ENCODE data around the gene MAPT. TPM values are rescaled to one million over a fixed set of nuclear protein-coding genes. Genes with fewer than 3 reads are reported as not detected.

Gene MAPT
- total RNA-seq, 4 donors from 2014 or later, result 1.7 to 2.3 (median 1.8) TPM

GRCh38 chr17:45963283-45963682, 68.9 kb downstream of the MAPT start:
- H3K9me3 ChIP-seq, result no peaks in the 10 kb centered on the region
- TF ChIP-seq, protein P1, sequence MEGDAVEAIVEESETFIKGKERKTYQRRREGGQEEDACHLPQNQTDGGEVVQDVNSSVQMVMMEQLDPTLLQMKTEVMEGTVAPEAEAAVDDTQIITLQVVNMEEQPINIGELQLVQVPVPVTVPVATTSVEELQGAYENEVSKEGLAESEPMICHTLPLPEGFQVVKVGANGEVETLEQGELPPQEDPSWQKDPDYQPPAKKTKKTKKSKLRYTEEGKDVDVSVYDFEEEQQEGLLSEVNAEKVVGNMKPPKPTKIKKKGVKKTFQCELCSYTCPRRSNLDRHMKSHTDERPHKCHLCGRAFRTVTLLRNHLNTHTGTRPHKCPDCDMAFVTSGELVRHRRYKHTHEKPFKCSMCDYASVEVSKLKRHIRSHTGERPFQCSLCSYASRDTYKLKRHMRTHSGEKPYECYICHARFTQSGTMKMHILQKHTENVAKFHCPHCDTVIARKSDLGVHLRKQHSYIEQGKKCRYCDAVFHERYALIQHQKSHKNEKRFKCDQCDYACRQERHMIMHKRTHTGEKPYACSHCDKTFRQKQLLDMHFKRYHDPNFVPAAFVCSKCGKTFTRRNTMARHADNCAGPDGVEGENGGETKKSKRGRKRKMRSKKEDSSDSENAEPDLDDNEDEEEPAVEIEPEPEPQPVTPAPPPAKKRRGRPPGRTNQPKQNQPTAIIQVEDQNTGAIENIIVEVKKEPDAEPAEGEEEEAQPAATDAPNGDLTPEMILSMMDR (IDR thresholded peaks at IDR 0.05), result no peak
- TF ChIP-seq POLR2AphosphoS5 (IDR thresholded peaks at IDR 0.05), result no peak
- no peak for TF ChIP-seq POLR2A (IDR thresholded peaks at IDR 0.05)
- no peak for TF ChIP-seq EP300 (IDR thresholded peaks at IDR 0.05; ENCODE audit: low read depth)
- peaks cover 14% of the 10 kb centered on the region for H3K27me3 ChIP-seq
- WGBS, 2 donors (ENCODE audit: low coverage in 1 of 2), result 88% methylated on average over 5 of the region's 5 CpGs; no CpG with 5 or more reads in 1 of the 2 donors
- intact Hi-C loops (cut with DNase I; ENCODE audit: low total_unique reads), result loop anchor here (5.0 kb wide), 1 partner anchor 71 kb away; the partner anchor contains the start of gene MAPT
- DNase-seq, result no peak
- no peaks in the 10 kb centered on the region for H3K36me3 ChIP-seq
- H3K27ac ChIP-seq, result no peak overlapping the region
- in situ Hi-C loops (cut with MboI; ENCODE audit: low pct_ligation_motif_present in 1 of 4, low pct_unique_long_range_greater_than_20kb in 1 of 4, low sequenced_read_pairs in 3 of 4), result no loop called here
- no peaks in the 10 kb centered on the region for H3K4me1 ChIP-seq
- no peak overlapping the region for H3K4me3 ChIP-seq

- H3K36me3 ChIP-seq, result no peaks in the 10 kb centered on the region
- no peaks in the 10 kb centered on the region for H3K4me1 ChIP-seq
- H3K27me3 ChIP-seq, result peaks cover 14% of the 10 kb centered on the region
- no peak for DNase-seq
- in situ Hi-C loops (cut with MboI; ENCODE audit: low pct_ligation_motif_present in 1 of 4, low pct_unique_long_range_greater_than_20kb in 1 of 4, low sequenced_read_pairs in 3 of 4), result no loop called here
- no peak overlapping the region for H3K27ac ChIP-seq
- no peaks in the 10 kb centered on the region for H3K9me3 ChIP-seq
- 35 to 73% methylated on average over 2 to 5 of the region's 5 CpGs for WGBS, 2 donors (ENCODE audit: low coverage in 1 of 2)
- H3K4me3 ChIP-seq, result no peak overlapping the region
- intact Hi-C loops (cut with DNase I; ENCODE audit: low total_unique reads), result loop anchor here (5.0 kb wide), 1 partner anchor 72 kb away; the partner anchor contains the start of gene MAPT
- no peak for TF ChIP-seq POLR2A (IDR thresholded peaks at IDR 0.05)
- no peak for TF ChIP-seq POLR2AphosphoS5 (IDR thresholded peaks at IDR 0.05)
- TF ChIP-seq EP300 (IDR thresholded peaks at IDR 0.05; ENCODE audit: low read depth), result no peak
- TF ChIP-seq, protein P1 (IDR thresholded peaks at IDR 0.05), result no peak
Observed at GRCh38 chr17:45963889-45964288, 69.5 kb downstream of the MAPT start.

DNA sequence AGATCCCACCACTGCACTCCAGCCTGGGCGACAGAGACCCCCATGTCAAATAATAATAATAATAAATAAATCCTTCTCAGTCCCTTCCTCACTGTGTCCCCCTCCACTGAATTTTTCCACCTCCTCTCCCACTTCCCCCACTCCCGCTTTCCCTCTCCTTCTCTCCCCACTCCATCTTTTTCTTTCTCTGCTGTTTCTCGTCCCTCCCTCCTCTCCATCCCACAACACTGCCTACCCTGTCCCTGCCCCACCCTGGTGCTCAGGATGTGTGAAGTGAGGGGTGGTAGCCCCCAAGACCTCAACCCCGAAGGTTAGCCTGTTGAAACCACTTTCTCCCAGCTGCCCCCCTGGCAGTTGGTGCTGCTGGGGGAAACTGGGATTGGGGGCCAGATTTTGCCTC, 70.3 kb downstream of the MAPT start:
- Histone ChIP-seq H3K36me3 (no peaks in the 10 kb centered on the region), H3K27ac (no peak overlapping the region), H3K4me1 (no peaks in the 10 kb centered on the region), H3K27me3 (peaks cover 14% of the 10 kb centered on the region), H3K9me3 (no peaks in the 10 kb centered on the region), H3K4me3 (no peak overlapping the region)
- intact Hi-C loops (cut with DNase I; ENCODE audit: low total_unique reads) (loop anchor here (5.0 kb wide), 1 partner anchor 72 kb away; the partner anchor contains the start of gene MAPT), in situ Hi-C loops (cut with MboI; ENCODE audit: low pct_ligation_motif_present in 1 of 4, low pct_unique_long_range_greater_than_20kb in 1 of 4, low sequenced_read_pairs in 3 of 4) (no loop called here)
- DNase-seq, result no peak
- TF ChIP-seq, protein P1 (IDR thresholded peaks at IDR 0.05), result no peak
- TF ChIP-seq EP300 (IDR thresholded peaks at IDR 0.05; ENCODE audit: low read depth), result no peak
- no peak for TF ChIP-seq POLR2AphosphoS5 (IDR thresholded peaks at IDR 0.05)
- no peak for TF ChIP-seq POLR2A (IDR thresholded peaks at IDR 0.05)
- WGBS, 2 donors (ENCODE audit: low coverage in 1 of 2), result 74 to 76% methylated on average over 3 to 4 of the region's 4 CpGs

DNA sequence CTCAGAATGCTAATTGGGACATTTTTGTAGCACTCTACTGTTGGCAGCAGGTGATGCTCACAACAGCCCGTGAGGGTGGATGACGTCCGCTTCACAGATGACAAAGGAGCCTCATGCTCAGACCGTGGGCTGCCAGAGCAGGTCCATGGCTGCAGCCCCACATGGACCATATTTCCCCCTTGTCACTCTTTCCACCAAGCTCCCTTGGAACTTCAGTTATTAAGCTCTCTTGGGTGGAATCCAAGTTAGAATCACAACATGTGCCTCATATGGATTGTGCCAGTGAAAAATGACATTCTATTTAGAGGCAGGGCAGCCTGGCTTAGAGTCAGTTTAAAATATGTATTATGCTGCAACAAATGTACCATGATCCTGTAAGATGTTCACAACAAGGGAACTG, 71.5 kb downstream of the MAPT start:
- Histone ChIP-seq H3K27ac (no peak overlapping the region), H3K4me1 (no peaks in the 10 kb centered on the region), H3K36me3 (no peaks in the 10 kb centered on the region), H3K9me3 (no peaks in the 10 kb centered on the region), H3K4me3 (no peak overlapping the region), H3K27me3 (peaks cover 14% of the 10 kb centered on the region)
- WGBS, 2 donors (ENCODE audit: low coverage in 1 of 2), result 80% methylated on average over 4 of the region's 4 CpGs; no CpG with 5 or more reads in 1 of the 2 donors
- no peak for DNase-seq
- intact Hi-C loops (cut with DNase I; ENCODE audit: low total_unique reads) (no loop called here), in situ Hi-C loops (cut with MboI; ENCODE audit: low pct_ligation_motif_present in 1 of 4, low pct_unique_long_range_greater_than_20kb in 1 of 4, low sequenced_read_pairs in 3 of 4) (no loop called here)
- TF ChIP-seq POLR2A (IDR thresholded peaks at IDR 0.05) (no peak), POLR2AphosphoS5 (IDR thresholded peaks at IDR 0.05) (no peak), EP300 (IDR thresholded peaks at IDR 0.05; ENCODE audit: low read depth) (no peak)
- TF ChIP-seq, protein P1 (IDR thresholded peaks at IDR 0.05), result no peak
